Activated gamma-delta T cell (primary cell): Measurements from ENCODE around the gene ZNF525.
"Not testable (repeated sequence)": the region's sequence is repeated elsewhere in the genome, so short reads cannot be mapped to it uniquely, and the experiment has no call there.

Source experiments
- DNase-seq: peaks from one replicate; lab custom pipeline; 2025; lab: John Stamatoyannopoulos, UW

ZNF525 gene

GRCh38 chr19:53395840-53396524, 30.5 kb downstream of the ZNF525 start:
- not testable (repeated sequence) for DNase-seq

DNA sequence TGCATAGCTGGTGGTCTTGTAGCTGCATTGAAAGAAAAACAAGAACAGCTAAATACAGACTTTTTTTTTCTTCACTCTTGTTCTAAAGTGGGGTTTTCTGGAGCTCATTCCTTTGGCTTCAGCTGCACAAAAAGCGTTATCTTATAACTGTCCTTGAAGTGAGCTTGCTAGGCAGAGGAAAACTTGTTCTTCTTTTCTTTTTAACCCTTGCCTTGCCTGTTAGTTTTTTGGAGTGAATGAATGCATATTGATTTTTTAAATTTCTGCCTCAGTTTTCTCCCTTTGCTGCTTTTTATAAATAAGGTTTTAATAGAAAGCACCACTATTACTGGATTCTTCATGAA, 31.0 kb downstream of the ZNF525 start:
- DNase-seq: no peak

DNA sequence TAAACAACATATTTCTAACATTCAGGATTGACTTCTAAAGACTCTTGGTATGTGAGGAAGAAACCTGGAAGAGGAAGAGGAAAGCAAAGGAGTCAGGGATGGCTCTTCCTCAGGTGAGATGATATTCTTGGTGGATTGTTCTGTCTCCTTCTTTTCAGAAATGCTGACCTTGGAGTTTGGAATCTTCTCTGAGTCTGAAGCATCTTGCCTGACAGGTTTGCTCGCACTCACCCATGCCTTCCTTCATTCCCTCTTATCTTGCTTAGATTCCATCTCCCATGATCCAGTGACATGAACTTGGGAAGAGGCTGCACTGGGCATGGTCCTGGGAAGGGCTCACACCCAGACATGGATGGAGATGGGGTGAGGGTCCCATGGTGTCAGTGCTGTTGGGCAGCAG, 32.4 kb downstream of the ZNF525 start:
- DNase-seq: not testable (repeated sequence)

GRCh38 chr19:53409505-53410204, 44.1 kb downstream of the ZNF525 start:
- DNase-seq: no peak

GRCh38 chr19:53420520-53421315, 55.2 kb downstream of the ZNF525 start:
- DNase-seq: not testable (repeated sequence)

DNA sequence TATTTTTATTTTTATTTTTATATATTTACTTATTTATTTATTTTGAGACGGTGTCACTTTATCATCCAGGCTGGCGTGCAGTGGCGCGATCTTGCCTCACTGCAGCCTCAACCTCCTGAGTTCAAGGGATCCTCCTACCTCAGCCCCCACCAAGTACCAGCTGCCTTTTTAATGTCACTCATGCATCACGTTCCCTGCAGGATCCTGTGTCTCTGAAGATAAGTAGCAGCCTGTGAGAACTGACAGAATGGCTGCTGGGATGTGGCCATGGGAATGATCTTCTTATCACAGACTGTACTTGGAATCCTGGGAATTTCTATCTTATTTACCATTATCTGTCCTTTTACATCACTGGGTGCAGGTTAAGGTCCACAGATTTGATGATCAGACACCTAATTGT, 57.0 kb downstream of the ZNF525 start:
- DNase-seq: no peak

GRCh38 chr19:53423074-53423473, 57.6 kb downstream of the ZNF525 start:
- not testable (repeated sequence) for DNase-seq

DNA sequence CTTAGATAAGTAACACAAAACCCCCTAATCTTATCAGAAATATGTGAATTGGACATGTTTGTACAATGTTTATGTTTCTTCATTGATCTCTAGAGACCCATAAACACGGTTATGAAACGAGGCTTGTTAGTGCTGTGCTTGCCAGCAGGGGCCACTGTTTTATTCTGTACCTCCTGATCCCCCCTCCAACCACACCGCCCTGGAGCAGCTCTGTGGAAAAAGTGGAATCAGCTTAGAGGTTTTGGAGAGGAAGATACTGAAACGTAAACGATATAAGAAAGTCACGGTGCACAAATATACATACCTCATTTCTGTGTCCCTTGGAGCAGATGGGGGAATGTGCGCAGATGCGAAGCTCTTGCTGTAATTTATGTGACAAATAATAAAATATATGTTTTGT, 58.2 kb downstream of the ZNF525 start:
- DNase-seq: not testable (repeated sequence)

DNA sequence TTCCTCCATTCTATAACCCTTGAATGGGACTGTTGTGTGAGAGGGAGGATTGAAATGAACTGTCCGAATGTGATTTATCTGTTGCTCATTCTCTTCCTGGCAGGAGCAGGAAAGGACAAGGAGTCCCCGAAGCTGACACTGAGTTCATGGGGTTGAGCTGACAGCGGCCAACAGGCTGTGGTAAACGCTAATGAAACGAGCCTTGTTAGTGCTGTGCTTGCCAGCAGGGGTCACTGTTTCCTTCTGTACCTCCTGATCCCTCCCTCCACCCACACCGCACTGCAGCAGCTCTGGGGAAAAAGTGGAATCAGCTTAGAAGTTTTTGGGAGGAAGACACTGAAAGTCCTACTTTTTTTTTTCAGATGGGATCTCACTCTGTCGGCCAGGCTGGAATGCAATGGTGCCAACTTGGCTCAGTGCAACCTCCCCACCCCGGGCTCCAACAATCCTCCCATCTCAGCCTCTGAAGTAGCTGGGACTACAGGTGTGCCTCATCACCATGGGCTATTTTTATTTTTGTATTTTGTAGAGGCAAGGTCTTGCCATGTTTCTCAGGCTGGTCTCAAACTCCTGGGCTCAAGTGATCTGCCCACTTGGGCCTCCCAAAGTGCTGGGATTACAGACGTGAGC, 59.6 kb downstream of the ZNF525 start:
- DNase-seq: no peak

DNA sequence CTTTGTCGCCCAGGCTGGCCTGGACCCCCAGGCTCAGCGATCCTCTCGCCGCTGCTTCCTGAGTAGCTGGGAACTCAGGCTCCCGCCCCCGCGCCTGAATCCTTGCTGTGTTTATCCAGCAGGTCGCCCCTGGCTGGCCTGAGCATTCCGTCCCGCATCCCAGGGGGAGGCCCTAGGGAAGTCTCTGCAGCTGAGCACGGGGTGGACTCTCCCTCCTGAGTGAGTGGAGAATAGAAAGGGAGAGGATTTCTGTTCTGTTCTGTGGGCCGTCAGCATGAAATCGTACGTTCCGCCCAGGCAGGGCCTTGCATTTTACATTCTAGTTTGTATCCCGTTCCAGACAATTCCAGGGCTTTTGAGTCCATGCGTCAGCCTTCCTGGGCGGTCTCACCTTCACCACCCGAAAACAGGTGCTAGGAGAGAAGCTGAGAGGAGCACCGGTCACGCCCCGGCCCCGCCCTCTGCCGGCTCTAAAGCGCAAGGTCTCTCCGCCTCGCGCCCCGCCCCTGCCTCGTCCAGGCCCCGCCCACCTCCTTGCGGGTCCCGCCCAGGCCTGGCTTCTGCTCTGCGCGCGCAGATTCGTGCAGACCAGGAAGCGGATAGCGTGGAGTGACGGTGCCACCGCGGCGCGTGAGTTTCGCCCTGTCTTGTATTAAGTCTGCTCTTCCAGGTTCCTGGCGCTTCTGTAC, 66.0 kb downstream of the ZNF525 start, which contains the start of gene ZNF761:
ZNF761 (plus strand) TSS at position 586 of the 689 bp plus-strand sequence. CDS start 15,285 bp downstream, outside the sequence.
- DNase-seq: peak; percentile 94

DNA sequence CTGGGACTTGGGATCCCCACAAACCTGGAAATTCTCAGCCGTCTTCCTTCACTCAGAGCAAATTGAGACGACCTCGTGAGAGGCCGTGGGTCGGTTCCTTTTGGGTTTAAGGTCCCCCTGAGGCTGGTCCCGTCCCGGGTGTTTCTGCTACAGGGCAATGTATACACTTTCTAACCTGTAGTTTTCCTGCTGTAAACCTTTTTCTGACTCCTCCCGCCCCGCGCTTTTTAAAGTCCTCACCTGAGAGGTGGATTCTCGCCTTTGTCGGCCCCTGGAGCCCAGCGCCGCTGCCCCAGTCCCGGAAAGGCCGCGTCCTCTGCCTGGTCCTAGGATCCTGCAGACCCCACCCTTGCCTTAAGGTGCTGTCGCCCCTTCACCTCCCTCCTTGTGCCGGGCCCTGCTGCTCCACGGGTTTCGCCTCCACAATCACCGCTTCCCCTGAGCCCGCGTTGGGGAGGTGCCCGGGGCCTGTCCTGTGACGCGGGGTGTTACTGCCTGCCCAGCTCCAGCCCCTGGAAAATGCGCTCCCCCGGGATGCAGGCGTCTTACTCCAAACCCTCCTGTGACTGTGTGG, 66.7 kb downstream of the ZNF525 start:
- DNase-seq: peak; percentile 9
